GM12891 (cell line): ENCODE measurements around the gene MGARP.

Source experiments
- DNase-seq: peaks from one replicate; pipeline ENCODE4 v3.0.0; 2011; ENCODE audit warnings: low spot score; ENCODE audit not compliant: insufficient read length
- FAIRE-seq: peaks from 2 replicates; lab custom pipeline; 2011; peaks lifted over from hg19 to GRCh38; lab: Jason Lieb, UNC
- PAX5 ChIP-seq: IDR thresholded peaks from 2 replicates; pipeline ENCODE4 v1.6.1; 2011; ENCODE audit warnings: low read length, moderate library complexity, mild to moderate bottlenecking; ENCODE audit not compliant: insufficient read depth, severe bottlenecking
- POLR2A ChIP-seq: IDR thresholded peaks from 2 replicates; pipeline ENCODE4 v1.6.1; 2011; ENCODE audit warnings: low read depth, low read length, control low read depth
- POLR2AphosphoS5 ChIP-seq: IDR thresholded peaks from 2 replicates; pipeline ENCODE4 v1.6.1; 2011; ENCODE audit warnings: low read depth, low read length, control low read depth
- POU2F2 ChIP-seq: IDR thresholded peaks from 2 replicates; pipeline ENCODE4 v1.6.1; 2011; ENCODE audit warnings: low read depth, mild to moderate bottlenecking, control low read depth, low read length, moderate library complexity
- SPI1 ChIP-seq: IDR thresholded peaks from 2 replicates; pipeline ENCODE4 v1.6.1; 2011; ENCODE audit warnings: low read depth, low read length, control low read depth
- TAF1 ChIP-seq: IDR thresholded peaks from 2 replicates; pipeline ENCODE4 v1.6.1; 2011; ENCODE audit warnings: low read depth, low read length, control low read depth

The MGARP gene

GRCh38 chr4:139227729-139228404 is 52.2 kb downstream of the MGARP start:
- TF ChIP-seq POLR2AphosphoS5 = no peak
- TF ChIP-seq SPI1 = 0 out of 2 replicates have a peak, but pooled peaks have one; percentile 6
- DNase-seq (no peak), FAIRE-seq (no peak)

GRCh38 chr4:139223682-139224317 is 56.2 kb downstream of the MGARP start:
- no peak for DNase-seq
- TF ChIP-seq TAF1 (no peak), POU2F2 (no peak), POLR2A (no peak), POLR2AphosphoS5 (no peak), PAX5 (no peak), SPI1 (peak; percentile 51; the same call in 1 of the 2 replicates)
- peak; percentile 61 for FAIRE-seq

GRCh38 chr4:139222215-139222614 is 57.8 kb downstream of the MGARP start:
- FAIRE-seq (no peak), DNase-seq (no peak)
- no peak for TF ChIP-seq POLR2A
- no peak for TF ChIP-seq PAX5
- no peak for TF ChIP-seq POLR2AphosphoS5
- TF ChIP-seq POU2F2 = no peak
- no peak for TF ChIP-seq SPI1
- no peak for TF ChIP-seq TAF1

- no peak for TF ChIP-seq PAX5
- no peak for TF ChIP-seq POLR2AphosphoS5
- no peak for TF ChIP-seq SPI1
- TF ChIP-seq TAF1 = no peak
- FAIRE-seq = no peak
Observed at GRCh38 chr4:139221687-139222086, 58.3 kb downstream of the MGARP start.

GRCh38 chr4:139219450-139220055 is 60.5 kb downstream of the MGARP start:
- no peak for DNase-seq
- TF ChIP-seq PAX5 (no peak), SPI1 (no peak), POLR2A (no peak), POLR2AphosphoS5 (no peak), POU2F2 (no peak), TAF1 (no peak)
- no peak for FAIRE-seq

More at GRCh38 chr4:139221687-139222086, 58.3 kb downstream of the MGARP start:
- no peak for DNase-seq
